SK-N-SH treated with all-trans-retinoic acid at 6 μM for 48 hours (cell line): Measurements from ENCODE around the gene LHX2.

ENCODE experiments used
- GLIS3 ChIP-seq: fragments of 250-450 bp; sonication (Bioruptor Pico); IDR thresholded peaks from 2 replicates; pipeline ENCODE4 v1.5.0; 2020; ENCODE audit warnings: mild to moderate bottlenecking, moderate library complexity
- RARB ChIP-seq: fragments of 250-450 bp; sonication (Bioruptor Pico); IDR thresholded peaks from 2 replicates; pipeline ENCODE4 v1.8.0; 2021; ENCODE audit warnings: mild to moderate bottlenecking, moderate library complexity
- ZFP3 ChIP-seq: fragments of 250-450 bp; sonication (Bioruptor Pico); IDR thresholded peaks from 2 replicates; pipeline ENCODE4 v1.5.0; 2020; ENCODE audit warnings: mild to moderate bottlenecking, moderate library complexity
- ZFP30 ChIP-seq: fragments of 450-650 bp; formaldehyde crosslinking; IDR thresholded peaks from 2 replicates; pipeline ENCODE4 v1.5.0; 2022; ENCODE audit warnings: mild to moderate bottlenecking, moderate library complexity
- TF ChIP-seq, protein P1 (sequence below): fragments of 250-450 bp; sonication (Bioruptor Pico); IDR thresholded peaks from 2 replicates; pipeline ENCODE4 v1.8.0; 2020; ENCODE audit warnings: mild to moderate bottlenecking, moderate library complexity, borderline replicate concordance
- TF ChIP-seq, protein P2 (sequence below): fragments of 250-450 bp; sonication (Bioruptor Pico); IDR thresholded peaks from 2 replicates; pipeline ENCODE4 v1.5.1; 2020; ENCODE audit warnings: low read depth, mild to moderate bottlenecking, moderate library complexity

- TF ChIP-seq, protein P1, sequence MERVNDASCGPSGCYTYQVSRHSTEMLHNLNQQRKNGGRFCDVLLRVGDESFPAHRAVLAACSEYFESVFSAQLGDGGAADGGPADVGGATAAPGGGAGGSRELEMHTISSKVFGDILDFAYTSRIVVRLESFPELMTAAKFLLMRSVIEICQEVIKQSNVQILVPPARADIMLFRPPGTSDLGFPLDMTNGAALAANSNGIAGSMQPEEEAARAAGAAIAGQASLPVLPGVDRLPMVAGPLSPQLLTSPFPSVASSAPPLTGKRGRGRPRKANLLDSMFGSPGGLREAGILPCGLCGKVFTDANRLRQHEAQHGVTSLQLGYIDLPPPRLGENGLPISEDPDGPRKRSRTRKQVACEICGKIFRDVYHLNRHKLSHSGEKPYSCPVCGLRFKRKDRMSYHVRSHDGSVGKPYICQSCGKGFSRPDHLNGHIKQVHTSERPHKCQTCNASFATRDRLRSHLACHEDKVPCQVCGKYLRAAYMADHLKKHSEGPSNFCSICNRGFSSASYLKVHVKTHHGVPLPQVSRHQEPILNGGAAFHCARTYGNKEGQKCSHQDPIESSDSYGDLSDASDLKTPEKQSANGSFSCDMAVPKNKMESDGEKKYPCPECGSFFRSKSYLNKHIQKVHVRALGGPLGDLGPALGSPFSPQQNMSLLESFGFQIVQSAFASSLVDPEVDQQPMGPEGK (CRISPR knock-in tag) = no peak
- TF ChIP-seq GLIS3 (CRISPR knock-in tag) (no peak), RARB (CRISPR knock-in tag) (no peak), ZFP30 (CRISPR knock-in tag) (no peak), ZFP3 (CRISPR knock-in tag) (no peak)
- TF ChIP-seq, protein P2, sequence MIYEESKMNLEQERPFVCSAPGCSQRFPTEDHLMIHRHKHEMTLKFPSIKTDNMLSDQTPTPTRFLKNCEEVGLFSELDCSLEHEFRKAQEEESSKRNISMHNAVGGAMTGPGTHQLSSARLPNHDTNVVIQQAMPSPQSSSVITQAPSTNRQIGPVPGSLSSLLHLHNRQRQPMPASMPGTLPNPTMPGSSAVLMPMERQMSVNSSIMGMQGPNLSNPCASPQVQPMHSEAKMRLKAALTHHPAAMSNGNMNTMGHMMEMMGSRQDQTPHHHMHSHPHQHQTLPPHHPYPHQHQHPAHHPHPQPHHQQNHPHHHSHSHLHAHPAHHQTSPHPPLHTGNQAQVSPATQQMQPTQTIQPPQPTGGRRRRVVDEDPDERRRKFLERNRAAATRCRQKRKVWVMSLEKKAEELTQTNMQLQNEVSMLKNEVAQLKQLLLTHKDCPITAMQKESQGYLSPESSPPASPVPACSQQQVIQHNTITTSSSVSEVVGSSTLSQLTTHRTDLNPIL (CRISPR knock-in tag) = no peak
Observed at GRCh38 chr9:123985869-123986268, 25.7 kb upstream of the LHX2 start.
